Astrocyte of the cerebellum (primary cell): ENCODE data around the gene TMEM229A.

Source experiments
- DNase-seq: peaks from one replicate; pipeline ENCODE4 v3.0.0-alpha.2; 2011; ENCODE audit warnings: low read depth
- H3K4me3 ChIP-seq: 2 replicates; pipeline ENCODE4 v1.5.1; 2011; ENCODE audit warnings: mild to moderate bottlenecking, low read depth, low read length, moderate library complexity
- in situ Hi-C: cut with HindIII; loops from 2 replicates; pipeline ENCODE4 v1.10.0; 2017; ENCODE audit warnings: low sequenced_read_pairs
- TF ChIP-seq, protein P1 (sequence below): IDR thresholded peaks from 2 replicates; pipeline ENCODE4 v1.5.1; 2012; ENCODE audit warnings: low read length, low read depth, moderate library complexity, mild to moderate bottlenecking; ENCODE audit errors: missing control alignments

TMEM229A gene

GRCh38 chr7:124071843-124072242 is 39.0 kb upstream of the TMEM229A start:
- TF ChIP-seq, protein P1, sequence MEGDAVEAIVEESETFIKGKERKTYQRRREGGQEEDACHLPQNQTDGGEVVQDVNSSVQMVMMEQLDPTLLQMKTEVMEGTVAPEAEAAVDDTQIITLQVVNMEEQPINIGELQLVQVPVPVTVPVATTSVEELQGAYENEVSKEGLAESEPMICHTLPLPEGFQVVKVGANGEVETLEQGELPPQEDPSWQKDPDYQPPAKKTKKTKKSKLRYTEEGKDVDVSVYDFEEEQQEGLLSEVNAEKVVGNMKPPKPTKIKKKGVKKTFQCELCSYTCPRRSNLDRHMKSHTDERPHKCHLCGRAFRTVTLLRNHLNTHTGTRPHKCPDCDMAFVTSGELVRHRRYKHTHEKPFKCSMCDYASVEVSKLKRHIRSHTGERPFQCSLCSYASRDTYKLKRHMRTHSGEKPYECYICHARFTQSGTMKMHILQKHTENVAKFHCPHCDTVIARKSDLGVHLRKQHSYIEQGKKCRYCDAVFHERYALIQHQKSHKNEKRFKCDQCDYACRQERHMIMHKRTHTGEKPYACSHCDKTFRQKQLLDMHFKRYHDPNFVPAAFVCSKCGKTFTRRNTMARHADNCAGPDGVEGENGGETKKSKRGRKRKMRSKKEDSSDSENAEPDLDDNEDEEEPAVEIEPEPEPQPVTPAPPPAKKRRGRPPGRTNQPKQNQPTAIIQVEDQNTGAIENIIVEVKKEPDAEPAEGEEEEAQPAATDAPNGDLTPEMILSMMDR: no peak
- H3K4me3 ChIP-seq: no peak overlapping the region
- no peak for DNase-seq
- in situ Hi-C loops: no loop called here

GRCh38 chr7:124062171-124062570 is 29.3 kb upstream of the TMEM229A start:
- no peak overlapping the region for H3K4me3 ChIP-seq
- TF ChIP-seq, protein P1: no peak
- no peak for DNase-seq
- in situ Hi-C loops: no loop called here

GRCh38 chr7:124060528-124060927 is 27.7 kb upstream of the TMEM229A start:
- TF ChIP-seq, protein P1: no peak
- in situ Hi-C loops: no loop called here
- H3K4me3 ChIP-seq: no peak overlapping the region
- no peak for DNase-seq

DNA sequence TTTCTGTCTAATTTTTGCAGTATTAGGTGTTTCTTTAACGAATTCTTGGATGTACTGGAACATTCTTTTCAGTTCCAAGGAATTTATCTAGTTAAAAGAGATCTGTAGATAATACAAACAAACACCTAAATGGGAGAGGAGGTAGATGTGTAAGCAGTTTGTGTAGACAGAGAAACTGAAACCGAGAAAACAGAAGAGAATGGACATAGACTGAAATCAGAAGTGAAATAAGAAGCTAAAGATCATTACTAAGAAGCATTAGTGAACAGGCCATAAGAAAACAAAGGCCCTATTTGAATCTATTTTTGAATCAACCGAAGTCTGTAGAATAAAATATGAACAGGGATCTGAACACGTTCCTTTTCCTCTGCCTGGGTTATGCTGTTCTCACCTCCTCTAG is 26.5 kb upstream of the TMEM229A start:
- no peak overlapping the region for H3K4me3 ChIP-seq
- TF ChIP-seq, protein P1: no peak
- DNase-seq: no peak
- in situ Hi-C loops: no loop called here

DNA sequence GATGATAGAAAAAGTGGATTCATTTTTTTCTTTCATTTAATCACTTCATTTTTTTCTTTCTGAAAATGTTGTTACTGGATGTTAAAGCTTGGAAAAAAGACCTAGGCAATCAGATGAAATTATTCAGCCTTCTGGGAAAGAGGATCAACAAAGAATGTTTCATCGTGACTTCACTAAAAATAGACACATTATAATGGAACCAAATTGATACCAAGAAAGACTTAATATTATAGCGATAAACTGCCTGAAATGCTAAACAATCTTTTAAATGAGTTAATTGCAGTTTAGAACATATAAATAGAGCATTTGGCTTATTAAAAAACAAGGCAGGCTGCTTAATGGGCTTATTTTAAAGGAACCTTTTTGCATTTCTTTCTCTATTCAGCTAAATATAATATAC is 25.6 kb upstream of the TMEM229A start:
- TF ChIP-seq, protein P1: no peak
- in situ Hi-C loops: no loop called here
- no peak for DNase-seq
- no peak overlapping the region for H3K4me3 ChIP-seq

GRCh38 chr7:124057872-124058271 is 25.0 kb upstream of the TMEM229A start:
- no peak for DNase-seq
- in situ Hi-C loops: no loop called here
- TF ChIP-seq, protein P1: no peak
- no peak overlapping the region for H3K4me3 ChIP-seq

GRCh38 chr7:124056234-124056633 is 23.4 kb upstream of the TMEM229A start:
- H3K4me3 ChIP-seq: no peak overlapping the region
- TF ChIP-seq, protein P1: no peak
- in situ Hi-C loops: no loop called here
- DNase-seq: no peak
